Naive thymus-derived CD4-positive, alpha-beta T cell (primary cell): ENCODE data around the gene OSBPL3. TPM values are rescaled to one million over a fixed set of nuclear protein-coding genes. Genes with fewer than 3 reads are reported as not detected.

Experiments
- ATAC-seq: fragments of 150-1000 bp; cut with Tn5 transposase; 2 replicates; pipeline ENCODE4 v1.10.0; 2021; ENCODE audit warnings: mild to moderate bottlenecking, moderate library complexity
- CTCF ChIA-PET: fragments of 350-600 bp; sonication (Branson Sonifier 250); formaldehyde crosslinking; loops from one replicate; lab custom pipeline; 2021; ENCODE audit warnings: antibody characterized with exemption; lab: Charles Lee
- POLR2A ChIA-PET: fragments of 350-600 bp; sonication (Branson Sonifier 250); formaldehyde crosslinking; loops from one replicate; lab custom pipeline; 2021; ENCODE audit warnings: antibody characterized with exemption, inconsistent platforms; lab: Charles Lee
- DNase-seq, 9 donors: peaks; one replicate each; pipeline versions ENCODE4 v3.0.0 to v3.0.0-alpha.2; 2020 to 2022; ENCODE audit warnings: mixed read lengths in 1 of 9
- H3K27ac ChIP-seq: one replicate; pipeline ENCODE4 v1.7.0; 2013; ENCODE audit warnings: mild to moderate bottlenecking, low read depth, low read length, moderate library complexity
- H3K27me3 ChIP-seq, 2 donors: one replicate each; pipeline ENCODE4 v1.7.0; 2013; ENCODE audit warnings: low read length in 2 of 2, mild to moderate bottlenecking in 2 of 2, moderate library complexity in 2 of 2; ENCODE audit not compliant: control insufficient read depth in 2 of 2, insufficient read depth in 2 of 2
- H3K36me3 ChIP-seq, 3 experiments: 1 replicate in 2 of 3; 2 replicates in 1 of 3; pipeline ENCODE4 v1.7.0; 2013; ENCODE audit warnings: low read length in 3 of 3, mild to moderate bottlenecking in 3 of 3, moderate library complexity in 1 of 3; ENCODE audit not compliant: insufficient read depth in 3 of 3, control insufficient read depth in 2 of 3
- H3K4me1 ChIP-seq, 2 donors: one replicate each; pipeline ENCODE4 v1.7.0; 2013; ENCODE audit warnings: low read length in 2 of 2, mild to moderate bottlenecking in 2 of 2, moderate library complexity in 1 of 2; ENCODE audit not compliant: control insufficient read depth in 2 of 2, insufficient read depth in 2 of 2
- H3K4me3 ChIP-seq: 2 replicates; pipeline ENCODE4 v1.7.0; 2013; ENCODE audit warnings: mild to moderate bottlenecking, low read length
- H3K9me3 ChIP-seq, 3 experiments: 1 replicate in 2 of 3; 2 replicates in 1 of 3; pipeline ENCODE4 v1.7.0; 2013; ENCODE audit warnings: low read length in 3 of 3; ENCODE audit not compliant: control insufficient read depth in 2 of 3
- H3K27ac Mint-ChIP-seq, 9 donors: one replicate each; pipeline ENCODE4 v1.8.0; 2020 to 2022; ENCODE audit warnings: mixed read lengths in 9 of 9, mild to moderate bottlenecking in 8 of 9, moderate library complexity in 5 of 9, inconsistent platforms in 2 of 9
- H3K27me3 Mint-ChIP-seq, 5 donors: one replicate each; pipeline ENCODE4 v1.8.0; 2021 to 2022; ENCODE audit warnings: mixed read lengths in 5 of 5, mild to moderate bottlenecking in 1 of 5
- H3K36me3 Mint-ChIP-seq, 5 donors: one replicate each; pipeline ENCODE4 v1.8.0; 2020 to 2022; ENCODE audit warnings: mixed read lengths in 5 of 5, mild to moderate bottlenecking in 3 of 5, inconsistent platforms in 1 of 5
- H3K4me1 Mint-ChIP-seq, 7 donors: one replicate each; pipeline ENCODE4 v1.8.0; 2020 to 2022; ENCODE audit warnings: mixed read lengths in 7 of 7, mild to moderate bottlenecking in 3 of 7, inconsistent platforms in 1 of 7
- H3K4me3 Mint-ChIP-seq, 10 donors: one replicate each; pipeline ENCODE4 v1.8.0; 2020 to 2022; ENCODE audit warnings: mild to moderate bottlenecking in 10 of 10, mixed read lengths in 10 of 10, moderate library complexity in 6 of 10, inconsistent platforms in 2 of 10
- H3K9me3 Mint-ChIP-seq, 11 donors: one replicate each; pipeline ENCODE4 v1.8.0; 2020 to 2022; ENCODE audit warnings: mixed read lengths in 11 of 11, mild to moderate bottlenecking in 4 of 11, inconsistent platforms in 1 of 11, moderate library complexity in 1 of 11
- intact Hi-C, 2 donors: fragments of 100-400 bp; cut with micrococcal nuclease; formaldehyde crosslinking; loops; one replicate each; pipeline ENCODE4 v1.15.1; 2023
- polyA plus RNA-seq, 2 donors: library from polyadenylated mRNA; unstranded; fragments of 300-500 nt; fragmentation: Illumina TruSeq; gene quantifications; one replicate each; pipeline ENCODE4 v1.2.3, GENCODE V29; 2021
- total RNA-seq, 6 experiments: library from RNA in 5 of 6; stranded (reverse) in 5 of 6; gene quantifications; 1 replicate in 5 of 6; 2 replicates in 1 of 6; pipeline ENCODE4 v1.2.3 and lab custom pipeline; 2021 to 2026

The OSBPL3 gene
- total and polyA plus RNA-seq, 7 experiments from 2014 or later, result 4.5 to 75.7 (median 19.2) TPM

- no peaks in the 10 kb centered on the region for H3K27me3 ChIP-seq
- H3K4me3 ChIP-seq, result no peak overlapping the region
- Mint-ChIP-seq H3K27ac (no peak overlapping the region), H3K9me3 (no peaks in the 10 kb centered on the region), H3K4me3 (no peak overlapping the region), H3K27me3 (no peaks in the 10 kb centered on the region), H3K4me1 (peaks cover 0 to 44% (median 0%) of the 10 kb centered on the region in 7 donors), H3K36me3 (peaks cover 5 to 54% (median 17%) of the 10 kb centered on the region in 5 donors)
- H3K27ac ChIP-seq, result no peak overlapping the region
- no peak for ATAC-seq
- H3K4me1 ChIP-seq, result no peaks in the 10 kb centered on the region
- CTCF ChIA-PET, result interaction anchor here (0.7 kb wide), 1 partner anchor 19 kb away, joined by 3 read pairs; no protein-coding TSS in a partner anchor
- peaks cover 0 to 10% (median 0%) of the 10 kb centered on the region in 3 experiments for H3K36me3 ChIP-seq
- no peaks in the 10 kb centered on the region for H3K9me3 ChIP-seq
- DNase-seq, result no peak
- POLR2A ChIA-PET, result no interaction called here
- intact Hi-C loops, result no loop called here
These were observed 95.6 kb downstream of the OSBPL3 start for GRCh38 chr7:24884401-24884800.

DNA sequence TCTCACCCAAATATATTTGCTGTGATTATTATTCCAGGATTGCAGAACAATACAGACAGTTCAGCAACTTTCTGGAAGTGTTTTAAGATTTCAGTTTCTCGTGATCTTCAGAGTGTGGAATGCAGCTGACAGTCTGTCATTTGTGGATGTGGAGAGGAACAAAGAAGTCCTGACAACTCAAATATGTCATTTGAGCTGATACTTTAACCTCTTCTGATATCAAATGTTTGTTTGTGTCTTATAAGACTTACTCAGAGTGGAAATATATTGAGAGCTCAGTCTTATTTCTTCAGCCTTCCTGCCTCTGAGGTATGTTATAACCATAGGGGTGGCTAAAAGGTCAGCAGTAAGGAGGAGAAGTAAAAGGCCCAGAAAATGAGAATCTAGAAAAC, 96.4 kb downstream of the OSBPL3 start:
- Histone ChIP-seq H3K4me3 (no peak overlapping the region), H3K36me3 (peaks cover 0 to 10% (median 0%) of the 10 kb centered on the region in 3 experiments), H3K27me3 (no peaks in the 10 kb centered on the region), H3K9me3 (no peaks in the 10 kb centered on the region), H3K4me1 (no peaks in the 10 kb centered on the region), H3K27ac (no peak overlapping the region)
- H3K27ac Mint-ChIP-seq, result no peak overlapping the region
- POLR2A ChIA-PET, result no interaction called here
- no peaks in the 10 kb centered on the region for H3K27me3 Mint-ChIP-seq
- ATAC-seq, result no peak
- DNase-seq, result no peak
- intact Hi-C loops, result loop anchor here in 1 of 2 donors (2.0 kb wide), 1 partner anchor 13 kb away; no protein-coding TSS in a partner anchor
- peaks cover 0 to 45% (median 4%) of the 10 kb centered on the region in 7 donors for H3K4me1 Mint-ChIP-seq
- no peak overlapping the region for H3K4me3 Mint-ChIP-seq
- CTCF ChIA-PET, result interaction anchor here (0.7 kb wide), 1 partner anchor 18 kb away, joined by 3 read pairs; no protein-coding TSS in a partner anchor
- H3K9me3 Mint-ChIP-seq, result no peaks in the 10 kb centered on the region
- H3K36me3 Mint-ChIP-seq, result peaks cover 5 to 48% (median 14%) of the 10 kb centered on the region in 5 donors

DNA sequence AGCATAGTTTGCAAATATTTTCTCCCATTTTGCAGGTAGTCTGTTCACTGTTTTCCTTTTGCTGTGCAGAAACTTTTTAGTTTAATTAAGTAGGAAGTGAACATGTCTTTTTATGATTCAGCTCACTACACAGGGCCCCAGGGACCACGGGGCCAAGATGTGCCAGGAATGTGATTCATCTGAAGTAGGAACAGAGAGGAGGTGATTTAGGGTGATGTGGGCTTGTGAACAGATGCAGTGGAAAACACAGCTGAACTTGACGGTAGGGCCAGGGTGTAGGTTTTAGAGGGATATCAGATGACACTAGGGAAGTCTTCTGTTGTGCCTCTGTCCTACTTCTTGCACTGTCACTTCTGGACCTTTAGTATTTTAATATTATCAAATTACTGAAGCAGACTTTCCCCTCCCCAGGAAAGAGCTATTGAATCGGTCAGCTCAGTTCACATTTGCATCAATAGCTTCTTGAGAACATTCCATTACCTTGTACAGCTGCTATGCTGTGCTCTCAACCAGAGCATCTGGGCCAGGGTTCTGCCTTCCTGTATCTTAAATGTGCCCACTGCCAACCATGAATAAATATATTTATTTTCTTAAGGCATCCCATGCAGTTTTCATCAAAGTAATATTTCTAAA, 96.9 kb downstream of the OSBPL3 start:
- ChIA-PET POLR2A (no interaction called here), CTCF (no interaction called here)
- DNase-seq (no peak), ATAC-seq (no peak)
- Histone ChIP-seq H3K4me3 (no peak overlapping the region), H3K36me3 (peaks cover 0 to 10% (median 0%) of the 10 kb centered on the region in 3 experiments), H3K4me1 (no peaks in the 10 kb centered on the region), H3K27ac (no peak overlapping the region), H3K9me3 (no peaks in the 10 kb centered on the region), H3K27me3 (no peaks in the 10 kb centered on the region)
- Mint-ChIP-seq H3K36me3 (peaks cover 5 to 48% (median 14%) of the 10 kb centered on the region in 5 donors), H3K4me1 (peaks cover 0 to 48% (median 4%) of the 10 kb centered on the region in 7 donors), H3K9me3 (no peaks in the 10 kb centered on the region), H3K27me3 (no peaks in the 10 kb centered on the region), H3K27ac (no peak overlapping the region), H3K4me3 (no peak overlapping the region)
- intact Hi-C loops, result loop anchor here in 1 of 2 donors (2.0 kb wide), 1 partner anchor 14 kb away; no protein-coding TSS in a partner anchor

GRCh38 chr7:24881623-24882022, 98.4 kb downstream of the OSBPL3 start:
- Histone ChIP-seq H3K27me3 (no peaks in the 10 kb centered on the region), H3K36me3 (peaks cover 0 to 9% (median 0%) of the 10 kb centered on the region in 3 experiments), H3K4me1 (no peaks in the 10 kb centered on the region), H3K27ac (no peak overlapping the region), H3K9me3 (no peaks in the 10 kb centered on the region), H3K4me3 (no peak overlapping the region)
- intact Hi-C loops, result loop anchor here in 1 of 2 donors (2.0 kb wide), 1 partner anchor 15 kb away; no protein-coding TSS in a partner anchor
- Mint-ChIP-seq H3K4me1 (peaks cover 0 to 58% (median 4%) of the 10 kb centered on the region in 7 donors), H3K9me3 (no peaks in the 10 kb centered on the region), H3K4me3 (no peak overlapping the region), H3K27ac (peak overlapping the region in 1 of 9 donors; percentile 28), H3K36me3 (peaks cover 5 to 41% (median 10%) of the 10 kb centered on the region in 5 donors), H3K27me3 (no peaks in the 10 kb centered on the region)
- ChIA-PET POLR2A (interaction anchor here (1.0 kb wide), 1 partner anchor 28 kb away, joined by 3 read pairs; no protein-coding TSS in a partner anchor), CTCF (interaction anchor here (0.7 to 1.6 kb wide), 2 partner anchors 60 to 82 kb away, joined by 3 to 4 read pairs; no protein-coding TSS in a partner anchor)
- no peak for ATAC-seq
- DNase-seq, result no peak

DNA sequence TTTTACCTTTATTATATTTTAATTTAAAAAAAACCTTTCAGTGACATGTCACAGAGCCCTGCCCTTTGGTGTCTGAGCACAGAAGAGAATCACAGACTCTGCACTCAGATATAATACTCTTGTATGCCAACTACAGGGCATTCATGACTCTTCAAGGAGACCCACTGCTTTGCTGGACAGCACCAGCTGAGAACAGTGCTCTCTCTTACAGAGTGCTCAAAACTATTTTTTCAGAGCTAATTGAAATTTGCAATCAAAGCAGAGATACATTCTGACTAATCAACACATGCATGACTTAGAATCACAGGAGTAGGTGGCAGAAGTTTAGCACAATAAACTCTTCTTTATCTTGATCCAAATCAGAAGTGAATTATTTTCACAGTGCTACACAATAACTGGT, 99.1 kb downstream of the OSBPL3 start:
- ChIA-PET CTCF (interaction anchor here (0.7 to 1.6 kb wide), 2 partner anchors 59 to 81 kb away, joined by 3 to 4 read pairs; no protein-coding TSS in a partner anchor), POLR2A (interaction anchor here (1.0 kb wide), 1 partner anchor 28 kb away, joined by 3 read pairs; no protein-coding TSS in a partner anchor)
- intact Hi-C loops, result no loop called here
- Histone ChIP-seq H3K36me3 (peaks cover 0 to 5% (median 0%) of the 10 kb centered on the region in 3 experiments), H3K4me1 (no peaks in the 10 kb centered on the region), H3K4me3 (no peak overlapping the region), H3K27ac (no peak overlapping the region), H3K9me3 (no peaks in the 10 kb centered on the region), H3K27me3 (no peaks in the 10 kb centered on the region)
- Mint-ChIP-seq H3K4me3 (no peak overlapping the region), H3K9me3 (no peaks in the 10 kb centered on the region), H3K36me3 (peaks cover under 1 to 33% (median 5%) of the 10 kb centered on the region in 5 donors), H3K27ac (no peak overlapping the region), H3K27me3 (no peaks in the 10 kb centered on the region), H3K4me1 (peaks cover 0 to 63% (median 4%) of the 10 kb centered on the region in 7 donors)
- no peak for DNase-seq
- no peak for ATAC-seq

DNA sequence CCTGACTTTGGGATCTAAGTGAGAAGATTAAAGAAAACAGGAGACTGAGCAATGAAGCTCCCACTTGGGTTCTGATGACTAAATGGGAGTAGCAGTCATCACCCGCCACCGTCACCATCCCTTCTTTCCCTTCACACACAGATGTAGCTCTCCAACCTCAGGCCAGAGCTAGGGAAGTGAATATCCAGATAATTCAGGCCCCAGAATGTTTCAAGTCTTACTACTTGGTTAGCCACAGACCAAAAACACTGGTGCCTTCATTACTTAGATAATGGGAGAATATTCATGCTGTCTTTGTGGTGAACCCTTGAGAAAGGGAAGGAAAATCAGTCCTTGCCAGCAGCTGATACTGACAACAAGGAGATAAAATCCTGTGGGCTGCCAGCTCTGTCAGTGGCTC, 100.7 kb downstream of the OSBPL3 start:
- POLR2A ChIA-PET, result no interaction called here

More for the DNA sequence above, 100.7 kb downstream of the OSBPL3 start:
- intact Hi-C loops, result loop anchor here in 1 of 2 donors (2.0 to 5.0 kb wide), 2 partner anchors 33 to 58 kb away; no protein-coding TSS in a partner anchor
- Mint-ChIP-seq H3K36me3 (peaks cover 0 to 21% (median 0%) of the 10 kb centered on the region in 5 donors), H3K9me3 (no peaks in the 10 kb centered on the region), H3K27me3 (no peaks in the 10 kb centered on the region), H3K27ac (no peak overlapping the region), H3K4me1 (peaks cover 0 to 56% (median 4%) of the 10 kb centered on the region in 7 donors), H3K4me3 (no peak overlapping the region)
- CTCF ChIA-PET, result interaction anchor here (1.3 kb wide), 1 partner anchor 220 kb away, joined by 3 read pairs; no protein-coding TSS in a partner anchor
- Histone ChIP-seq H3K4me3 (no peak overlapping the region), H3K27ac (no peak overlapping the region), H3K9me3 (no peaks in the 10 kb centered on the region), H3K27me3 (no peaks in the 10 kb centered on the region), H3K36me3 (no peaks in the 10 kb centered on the region), H3K4me1 (no peaks in the 10 kb centered on the region)
- DNase-seq (no peak), ATAC-seq (no peak)
